ENCODE data around the gene CMIP. TPM values are rescaled to one million over a fixed set of nuclear protein-coding genes. Genes with fewer than 3 reads are reported as not detected.

CMIP gene
- total RNA-seq, 1 donor from 2014 or later: 18.8 TPM

- no peak for FAIRE-seq
Measured at GRCh38 chr16:81526199-81526598, 81.6 kb downstream of the CMIP start.

GRCh38 chr16:81526935-81527334 lies 82.3 kb downstream of the CMIP start:
- no peak for DNase-seq (ENCODE audit: low spot score in 2 of 2)
- no peak for FAIRE-seq

More at GRCh38 chr16:81526199-81526598, 81.6 kb downstream of the CMIP start:
- DNase-seq (ENCODE audit: low spot score in 2 of 2): no peak

DNA sequence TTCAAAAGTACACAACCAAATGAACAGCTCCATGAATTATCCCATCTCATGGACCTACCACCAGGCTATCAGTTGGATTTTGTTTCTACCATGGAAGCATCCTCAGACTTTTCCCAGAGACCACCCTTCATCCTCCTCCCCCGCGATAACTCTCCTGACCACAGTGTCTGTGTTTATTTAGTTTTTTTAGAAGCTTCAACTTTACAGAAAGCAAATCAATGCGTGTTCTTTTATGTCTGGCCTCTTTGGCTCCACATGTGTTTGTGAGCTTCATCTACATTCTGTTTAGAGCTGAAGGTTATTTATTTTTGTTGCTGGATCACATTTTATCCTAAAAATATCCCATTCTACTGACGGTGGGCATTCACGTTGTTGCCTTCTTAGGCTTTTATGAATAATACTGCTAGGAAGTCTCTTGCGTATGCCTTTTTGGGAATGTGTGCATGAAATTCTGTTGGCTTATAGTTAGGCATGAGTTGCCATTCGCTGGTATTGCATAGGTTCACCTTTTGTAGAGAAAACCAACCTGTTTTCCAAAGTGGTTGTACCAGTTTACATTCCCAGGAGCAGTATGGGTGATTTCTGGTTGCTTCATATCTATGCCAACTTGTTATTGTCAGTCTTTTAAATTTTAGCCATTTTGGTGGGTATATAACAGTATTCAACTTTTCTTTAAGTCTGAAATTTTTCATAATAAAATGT lies 83.0 kb downstream of the CMIP start:
- FAIRE-seq: no peak
- DNase-seq (ENCODE audit: low spot score in 2 of 2): no peak

- no peak for FAIRE-seq
- no peak for DNase-seq (ENCODE audit: low spot score in 2 of 2)
Measured at GRCh38 chr16:81528256-81528655, 83.6 kb downstream of the CMIP start.

DNA sequence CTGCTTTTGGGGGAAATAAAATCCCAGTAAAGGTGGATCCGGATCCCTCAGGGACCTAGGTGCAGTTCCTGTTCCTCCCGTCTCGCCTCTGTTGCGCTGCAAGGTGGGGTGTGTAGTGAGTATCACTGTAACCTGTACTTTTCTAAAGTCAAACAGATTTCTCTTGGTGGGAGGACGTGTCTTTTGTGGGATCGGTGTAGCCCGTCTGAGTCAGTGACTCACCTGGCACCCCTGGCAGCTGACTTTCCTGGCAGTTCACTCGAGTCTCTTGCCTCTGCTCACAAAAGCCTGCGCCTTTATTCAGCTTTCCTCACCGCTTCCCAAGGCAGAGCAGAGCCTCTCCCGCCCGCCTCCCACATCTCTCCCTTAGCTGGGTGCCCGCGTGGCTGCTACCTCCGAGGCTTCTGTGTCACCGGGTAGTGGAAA lies 85.7 kb downstream of the CMIP start:
- no peak for DNase-seq (ENCODE audit: low spot score in 2 of 2)
- FAIRE-seq: no peak

- DNase-seq (ENCODE audit: low spot score in 2 of 2) (no peak), FAIRE-seq (no peak)
Measured at GRCh38 chr16:81530814-81531213, 86.2 kb downstream of the CMIP start.

DNA sequence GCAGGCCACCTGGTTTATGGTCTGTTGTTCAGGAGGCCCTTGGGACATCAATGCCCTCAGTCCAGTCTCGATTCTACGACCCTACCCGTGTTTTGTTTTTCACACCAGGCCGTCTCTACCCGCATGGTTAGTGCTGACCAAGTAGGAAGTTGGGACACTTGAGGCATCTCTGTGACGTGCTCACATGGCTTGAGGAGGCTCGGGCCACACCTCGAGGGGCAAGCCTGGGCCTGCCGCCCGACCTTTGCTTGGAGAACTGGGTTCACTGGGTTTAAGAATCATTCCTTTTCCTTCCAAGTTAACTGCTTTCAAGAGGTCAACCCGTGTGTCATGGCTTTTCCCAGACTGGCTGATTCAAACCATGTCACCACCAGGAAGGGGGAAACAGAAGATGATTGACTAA lies 86.8 kb downstream of the CMIP start:
- DNase-seq (ENCODE audit: low spot score in 2 of 2): no peak
- no peak for FAIRE-seq

DNA sequence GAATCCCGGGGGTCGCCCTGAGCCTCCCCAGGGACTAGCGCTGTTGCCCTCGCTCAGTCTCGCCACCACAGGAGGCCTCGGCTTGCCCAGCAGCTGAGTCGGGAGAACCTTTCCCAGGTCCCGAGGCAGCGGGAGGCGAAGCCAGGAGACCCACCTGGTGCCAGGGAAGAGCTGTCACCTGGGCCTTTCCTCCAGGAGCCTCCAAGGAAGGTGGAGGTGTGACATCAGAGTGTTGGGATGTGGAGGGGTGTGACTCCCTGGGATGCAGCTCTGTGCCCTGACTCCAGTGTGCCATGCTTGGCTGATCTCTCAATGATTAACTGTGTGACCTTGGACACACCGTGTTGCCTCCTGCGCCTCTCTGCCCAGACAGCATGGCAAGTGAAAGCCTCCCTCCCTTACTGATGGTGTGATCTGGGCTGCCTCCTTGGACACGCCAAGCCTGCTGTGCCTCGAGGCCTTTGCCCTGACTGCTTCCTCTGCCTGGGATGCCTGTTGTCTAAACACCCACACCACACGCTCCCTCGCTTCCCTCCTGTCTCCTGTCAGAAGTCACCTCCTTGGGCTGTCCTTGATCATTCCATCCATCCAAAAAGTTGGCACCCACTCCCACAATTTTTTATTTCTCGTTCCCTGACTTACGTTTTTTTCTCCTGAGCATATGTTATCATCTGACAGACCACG lies 88.0 kb downstream of the CMIP start:
- FAIRE-seq: no peak
- no peak for DNase-seq (ENCODE audit: low spot score in 2 of 2)

DNA sequence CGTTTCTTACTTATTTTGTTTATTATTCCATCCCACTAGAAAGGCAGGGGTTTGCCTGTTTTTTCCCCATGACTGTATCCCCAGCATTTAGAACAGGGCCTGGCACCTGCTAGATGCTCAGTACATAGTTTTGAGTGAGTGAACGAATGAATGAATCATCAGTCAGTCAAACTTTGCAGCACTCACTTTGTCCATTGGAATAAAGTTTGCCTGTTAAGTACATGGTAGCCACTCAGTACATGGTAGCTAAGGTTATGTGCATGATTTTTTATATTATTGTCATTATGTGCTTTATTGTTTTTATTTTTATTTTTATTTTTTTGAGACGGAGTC lies 88.5 kb downstream of the CMIP start:
- no peak for FAIRE-seq
- DNase-seq (ENCODE audit: low spot score in 2 of 2): no peak

GRCh38 chr16:81535679-81536360 lies 91.2 kb downstream of the CMIP start:
- DNase-seq (ENCODE audit: low spot score in 2 of 2) (no peak), FAIRE-seq (no peak)

GRCh38 chr16:81536648-81537047 lies 92.0 kb downstream of the CMIP start:
- DNase-seq (ENCODE audit: low spot score in 2 of 2): no peak
- no peak for FAIRE-seq

DNA sequence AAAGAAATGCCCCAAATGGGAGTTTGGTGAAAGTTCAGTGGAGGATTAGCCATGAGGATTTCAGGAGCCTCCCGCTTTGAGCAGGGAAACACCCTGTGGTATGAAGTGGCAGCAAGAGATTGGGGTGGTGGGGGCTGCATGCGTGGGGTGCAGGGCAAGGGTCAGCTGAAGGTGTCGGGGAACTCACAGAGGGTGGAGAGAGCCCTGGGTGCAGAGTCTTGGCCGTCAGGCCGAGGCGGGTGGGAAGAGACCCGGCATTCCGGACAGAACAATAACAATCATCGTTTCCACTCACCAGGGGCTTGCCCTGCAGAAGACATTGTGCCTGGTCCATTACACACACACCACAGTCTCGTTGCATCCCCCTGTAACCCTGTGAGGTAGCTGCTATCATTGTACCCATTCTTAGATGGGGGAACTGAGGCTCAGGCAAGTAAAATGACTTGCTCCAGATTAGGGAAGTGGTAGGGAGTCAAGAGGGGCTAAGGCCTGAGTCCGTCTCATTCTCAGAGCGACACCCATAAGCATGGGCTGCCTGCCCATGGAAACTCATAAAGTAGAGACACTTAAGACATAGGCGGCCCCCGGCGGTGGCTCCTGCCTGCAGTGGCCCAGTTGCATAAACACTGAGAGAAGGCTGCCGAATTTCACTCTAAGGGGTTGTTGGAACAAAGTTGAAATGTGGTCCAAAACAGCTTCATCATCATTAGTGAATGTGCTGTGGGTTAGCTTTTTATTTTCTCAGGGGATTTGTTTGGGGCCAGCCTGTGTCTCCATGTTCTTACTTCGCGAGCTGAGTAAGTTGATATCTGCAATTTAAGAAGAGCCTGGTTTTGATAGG lies 93.3 kb downstream of the CMIP start:
- no peak for FAIRE-seq
- no peak for DNase-seq (ENCODE audit: low spot score in 2 of 2)

DNA sequence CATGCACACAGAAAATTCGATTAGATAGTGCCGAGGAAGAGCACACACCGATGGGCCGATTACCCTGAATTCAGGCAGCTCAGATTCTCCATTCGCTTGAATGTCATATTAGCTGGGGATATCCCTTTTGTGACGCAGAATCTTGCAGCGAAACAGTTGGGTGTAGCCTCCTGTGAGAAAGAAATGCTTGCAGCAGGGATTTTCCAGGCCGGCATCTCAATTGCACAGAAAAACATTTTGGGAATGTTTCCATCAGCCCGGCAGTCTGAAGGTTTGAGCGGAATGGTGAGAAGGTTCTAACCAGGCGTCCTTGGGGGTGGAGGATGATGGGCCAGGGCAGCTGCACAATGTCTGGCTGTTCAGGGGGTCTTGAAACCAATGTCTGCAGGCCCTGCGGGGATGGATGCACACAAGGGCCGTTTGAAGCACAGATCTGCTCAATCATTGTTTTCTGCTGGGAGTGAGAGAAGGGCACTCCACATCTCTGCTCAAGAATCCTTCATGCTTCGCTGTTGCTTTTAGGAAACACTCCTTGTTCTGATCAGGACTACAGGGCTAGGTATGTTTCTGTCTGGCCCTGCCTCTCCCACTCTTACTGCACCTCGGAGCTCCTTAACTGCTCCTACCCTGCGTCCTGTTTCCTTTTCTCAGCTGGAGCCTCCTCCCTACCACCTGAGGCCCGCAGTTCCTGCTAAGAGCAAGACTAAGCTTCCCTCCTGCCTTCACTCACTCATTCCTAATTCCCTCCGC lies 94.6 kb downstream of the CMIP start:
- DNase-seq (ENCODE audit: low spot score in 2 of 2) (no peak), FAIRE-seq (no peak)

DNA sequence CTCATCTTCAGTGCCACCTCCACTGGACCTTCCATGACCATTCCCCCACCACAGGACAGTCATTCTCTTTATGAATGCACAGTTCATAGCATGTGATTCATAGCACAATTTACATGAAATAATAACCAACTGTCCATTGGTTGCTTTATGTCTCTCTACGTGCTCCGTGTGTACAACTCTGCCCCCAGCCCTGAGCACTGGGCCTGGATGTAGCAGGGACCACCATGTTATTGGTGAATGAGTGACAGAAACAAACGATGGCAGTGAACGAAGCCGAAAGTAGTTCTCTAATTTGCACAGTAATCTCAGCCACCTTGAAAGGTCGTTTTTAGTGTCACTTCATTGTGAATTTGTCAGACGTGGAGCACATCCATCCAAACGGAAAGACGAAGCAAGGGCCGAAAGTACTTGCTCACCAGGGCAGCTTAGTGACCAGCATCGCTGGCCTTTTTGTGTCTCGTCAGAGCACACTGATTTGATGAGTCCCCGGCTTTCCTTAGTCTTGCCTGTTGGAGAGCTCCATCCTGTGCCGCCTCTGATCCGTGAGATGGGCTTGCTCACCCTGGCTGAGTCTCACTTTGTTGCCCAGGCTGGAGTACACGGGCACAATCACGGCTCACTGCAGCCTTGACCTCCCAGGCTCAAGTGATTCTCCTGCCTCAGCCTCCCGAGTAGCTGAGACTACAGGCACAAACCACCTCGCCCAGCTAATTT lies 95.3 kb downstream of the CMIP start:
- FAIRE-seq (no peak), DNase-seq (ENCODE audit: low spot score in 2 of 2) (no peak)

DNA sequence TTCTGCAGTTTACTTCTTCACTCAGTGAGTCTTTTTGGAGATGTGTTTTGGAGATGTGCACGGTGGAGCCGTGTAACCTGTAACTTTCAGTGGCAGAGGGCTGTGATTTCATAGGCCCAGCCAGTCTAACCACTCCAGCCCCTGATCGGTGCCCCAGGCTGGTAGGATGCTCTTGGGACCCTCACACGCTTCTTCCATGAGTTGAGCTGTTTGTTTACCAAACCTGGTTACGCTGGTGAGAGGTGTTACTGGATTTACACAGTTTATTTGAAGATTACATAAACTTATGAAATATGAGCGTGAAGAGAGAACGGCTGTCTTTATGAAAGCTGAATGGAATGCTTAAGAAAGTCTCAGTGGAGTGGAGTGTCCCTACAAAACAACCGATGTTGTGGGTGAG lies 96.7 kb downstream of the CMIP start:
- FAIRE-seq: no peak
- DNase-seq (ENCODE audit: low spot score in 2 of 2): no peak

- no peak for FAIRE-seq
- DNase-seq (ENCODE audit: low spot score in 2 of 2): no peak
Measured at GRCh38 chr16:81542609-81543570, 98.3 kb downstream of the CMIP start.

GRCh38 chr16:81543571-81543970 lies 99.0 kb downstream of the CMIP start:
- FAIRE-seq: no peak
- no peak for DNase-seq (ENCODE audit: low spot score in 2 of 2)

GRCh38 chr16:81544261-81544660 lies 99.7 kb downstream of the CMIP start:
- DNase-seq (ENCODE audit: low spot score in 2 of 2): no peak
- no peak for FAIRE-seq
